GM19397 (cell line): ENCODE measurements around the gene SOS2.
A peak's percentile ranks its signal among the peaks of the same experiment; 100 is the strongest.
"Not testable (repeated sequence)": the region's sequence is repeated elsewhere in the genome, so short reads cannot be mapped to it uniquely, and the experiment has no call there.

ENCODE experiments used
- ATAC-seq: cut with Tn5 transposase; IDR thresholded peaks from one replicate; pipeline ENCODE4 v1.9.1; 2021; ENCODE audit warnings: mild to moderate bottlenecking, moderate library complexity; ENCODE audit not compliant: unreplicated experiment

Gene SOS2

DNA sequence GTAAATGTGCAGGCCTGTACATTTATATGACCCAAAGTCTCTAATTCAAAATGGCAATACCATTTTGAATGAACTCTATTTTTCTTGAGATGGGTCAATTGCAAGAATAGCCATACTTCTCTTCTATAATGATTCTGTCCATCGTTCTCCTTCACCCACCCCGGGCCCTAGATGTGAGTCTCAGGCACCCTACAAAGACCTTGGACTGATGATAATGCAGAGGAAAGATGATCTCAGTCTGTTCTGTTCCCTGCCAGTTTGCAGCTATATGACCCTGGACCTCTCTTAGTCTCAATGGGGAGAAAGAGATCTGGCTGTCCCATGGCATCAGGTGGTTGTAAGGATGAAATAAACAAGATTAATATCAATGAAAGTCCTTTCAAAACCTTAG, 145.1 kb downstream of the SOS2 start:
- ATAC-seq, result no peak

GRCh38 chr14:50085570-50086320, 145.6 kb downstream of the SOS2 start:
- ATAC-seq, result peak; percentile 59

GRCh38 chr14:50084666-50085065, 146.7 kb downstream of the SOS2 start:
- ATAC-seq, result no peak

DNA sequence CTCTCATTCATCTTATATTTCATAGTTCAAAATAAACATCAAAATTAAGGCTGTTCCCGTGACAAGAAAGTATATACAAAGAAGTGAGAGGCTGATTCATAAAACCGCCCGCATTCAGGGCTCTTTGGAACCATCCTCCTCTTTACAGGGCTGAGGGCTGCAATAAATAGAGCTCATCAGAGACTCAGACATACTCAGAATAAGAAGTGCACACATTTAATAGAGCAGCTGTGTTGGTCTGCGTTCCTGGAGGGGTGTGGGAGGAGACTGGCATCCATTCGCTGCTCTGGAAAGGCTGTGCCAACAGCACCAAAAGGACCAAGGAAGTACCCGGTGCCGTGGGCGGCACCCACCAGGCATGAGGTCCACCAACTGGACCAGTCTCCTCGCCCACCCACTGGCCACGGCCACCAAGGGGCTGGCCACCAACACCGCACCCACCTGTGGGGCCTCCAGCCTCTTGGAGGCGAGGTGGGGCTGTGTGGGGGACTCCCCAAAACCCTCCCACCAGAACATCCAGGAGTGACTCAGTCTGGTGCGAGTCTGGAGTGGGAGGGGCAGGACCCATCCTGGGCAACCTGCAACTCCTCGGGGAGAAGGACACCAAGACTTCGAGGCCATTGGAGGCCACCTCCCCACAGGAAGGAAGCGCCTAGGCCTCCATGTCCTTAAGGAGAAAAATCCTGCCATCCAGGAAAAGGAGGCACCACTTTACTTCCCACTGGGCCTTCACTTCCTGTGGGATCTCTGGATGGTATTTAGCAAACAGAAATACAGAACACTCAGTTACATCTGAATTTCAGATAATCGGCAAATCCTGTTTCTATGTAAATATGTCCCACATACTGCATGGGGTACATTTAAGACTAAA, 147.7 kb downstream of the SOS2 start:
- peak; percentile 30 for ATAC-seq

GRCh38 chr14:50082784-50083466, 148.5 kb downstream of the SOS2 start:
- peak; percentile 67 for ATAC-seq

GRCh38 chr14:50082308-50082742, 149.1 kb downstream of the SOS2 start:
- ATAC-seq, result no peak

GRCh38 chr14:50079103-50079502, 152.3 kb downstream of the SOS2 start:
- ATAC-seq, result not testable (repeated sequence)

DNA sequence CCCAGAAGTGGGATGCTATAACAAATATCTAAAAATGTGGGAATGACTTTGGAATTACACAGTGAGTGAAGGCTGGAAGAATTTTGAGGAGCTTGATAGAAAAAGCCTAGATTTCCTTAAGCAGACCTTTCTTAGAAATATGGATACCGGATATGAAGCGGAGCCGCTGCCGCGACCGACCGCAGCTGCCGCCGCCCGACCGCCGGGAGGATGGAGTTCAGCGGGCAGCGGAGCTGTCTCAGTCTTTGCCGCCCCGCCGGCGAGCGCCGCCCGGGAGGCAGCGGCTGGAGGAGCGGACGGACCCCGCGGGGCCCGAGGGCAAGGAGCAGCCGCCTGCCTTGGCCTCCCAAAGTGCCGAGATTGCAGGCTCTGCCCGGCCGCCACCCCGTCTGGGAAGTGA, 157.7 kb downstream of the SOS2 start:
- not testable (repeated sequence) for ATAC-seq

- ATAC-seq, result no peak
Observed at GRCh38 chr14:50072395-50072794, 159.0 kb downstream of the SOS2 start.

- ATAC-seq, result no peak
Observed at GRCh38 chr14:50070840-50071548, 160.4 kb downstream of the SOS2 start.

- no peak for ATAC-seq
Observed at GRCh38 chr14:50070230-50070629, 161.1 kb downstream of the SOS2 start.

DNA sequence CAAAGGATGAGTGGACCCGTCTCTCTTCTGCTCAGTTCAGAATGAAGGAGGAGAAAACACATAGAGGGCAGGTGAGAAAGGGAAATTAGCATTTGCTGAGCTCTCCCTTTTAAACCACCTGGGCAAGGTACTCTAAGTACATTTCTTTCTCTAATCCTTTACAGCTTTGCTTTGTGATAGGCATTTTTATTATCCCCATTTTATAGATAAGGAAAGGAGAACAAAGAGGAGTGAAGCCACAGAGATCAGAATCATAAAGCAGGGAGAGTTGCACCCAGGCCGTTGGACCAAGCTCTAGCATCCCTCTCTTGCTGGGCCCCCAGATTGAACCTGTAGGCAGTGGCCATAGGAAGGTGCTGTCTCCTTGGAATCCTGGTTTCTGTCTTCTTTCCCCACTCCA, 162.1 kb downstream of the SOS2 start:
- no peak for ATAC-seq

GRCh38 chr14:50068496-50068895, 162.9 kb downstream of the SOS2 start:
- ATAC-seq, result no peak

DNA sequence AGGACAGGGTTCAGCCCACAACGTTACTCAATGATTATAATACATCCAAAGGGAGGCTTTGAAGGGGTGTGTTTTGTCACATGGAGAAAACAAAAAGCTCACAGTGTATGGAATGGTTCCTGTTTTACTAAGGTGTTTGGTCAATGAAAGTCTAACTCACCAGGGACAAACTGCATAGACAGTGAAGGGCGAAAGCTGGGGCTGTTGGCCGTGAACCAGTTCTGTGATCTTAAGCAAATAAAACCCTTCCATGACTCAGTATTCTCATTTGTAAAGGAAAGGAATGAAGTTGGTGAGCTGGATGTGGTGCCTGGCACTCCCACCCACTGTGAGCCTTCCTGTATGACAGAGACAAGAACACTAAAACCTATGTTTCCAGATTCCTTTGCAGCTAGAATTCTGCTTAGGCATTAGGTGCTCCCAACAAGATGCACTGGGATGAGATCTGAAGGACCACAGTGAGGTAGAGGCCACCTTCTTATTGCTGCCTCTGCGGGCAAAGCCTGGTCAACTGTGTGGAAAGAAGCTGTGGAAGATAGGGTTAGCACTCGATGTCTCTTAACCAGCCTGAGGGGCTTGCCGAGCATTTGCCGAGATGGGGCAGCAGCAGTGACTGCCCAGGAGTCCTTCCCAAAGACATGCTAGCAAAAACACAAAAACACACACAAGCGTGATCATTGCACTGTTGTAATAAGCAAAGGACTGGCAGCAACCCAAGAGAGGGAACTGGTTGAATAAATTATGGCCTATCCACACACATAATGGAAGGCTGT, 163.5 kb downstream of the SOS2 start:
- ATAC-seq, result no peak
